ENCODE results near the gene IFNG-AS1. TPM values are rescaled to one million over a fixed set of nuclear protein-coding genes. Genes with fewer than 3 reads are reported as not detected.

The IFNG-AS1 gene
- total and polyA plus RNA-seq, 2 experiments from 2014 or later, result not detected

- H3K36me3 ChIP-seq (ENCODE audit: low read depth), result no peaks in the 10 kb centered on the region
- no peaks in the 10 kb centered on the region for H3K4me1 ChIP-seq (ENCODE audit: insufficient read depth)
- no peak for DNase-seq
- no peaks in the 10 kb centered on the region for H3K9me3 ChIP-seq (ENCODE audit: low read depth)
- H3K9me2 ChIP-seq (ENCODE audit: insufficient read depth), result no peaks in the 10 kb centered on the region
- no peak overlapping the region for H3K4me3 ChIP-seq
- H3K9ac ChIP-seq, result no peak overlapping the region
- H4K20me1 ChIP-seq (ENCODE audit: insufficient read depth), result no peaks in the 10 kb centered on the region
- 46 to 56% methylated on average over 1 of the region's 1 CpG for WGBS, 2 experiments (ENCODE audit: low coverage in 1 of 2, low lambda C conversion rate in 2 of 2, missing lambda C conversion rate in 2 of 2)
- no peak overlapping the region for H2AFZ ChIP-seq
- no peak overlapping the region for H3K27ac ChIP-seq
- in situ Hi-C loops (cut with MboI), result no loop called here
- H3F3A ChIP-seq (ENCODE audit: insufficient read depth), result no peaks in the 10 kb centered on the region
- no peaks in the 10 kb centered on the region; the same call in none of the 2 replicates for H3K27me3 ChIP-seq (replicated peaks; ENCODE audit: insufficient read depth)
- no peaks in the 10 kb centered on the region for H3K79me2 ChIP-seq (ENCODE audit: insufficient read depth)
- no peak overlapping the region for H3K4me2 ChIP-seq (ENCODE audit: unreplicated experiment)
- TF ChIP-seq EZH2 (IDR thresholded peaks at IDR 0.05; ENCODE audit: insufficient read depth, poor library complexity, severe bottlenecking), result no peak
- no peak for TF ChIP-seq EZH2phosphoT487 (IDR thresholded peaks at IDR 0.05; ENCODE audit: insufficient read depth, low read depth)
Observed at GRCh38 chr12:68030248-68030647, 41.0 kb downstream of the IFNG-AS1 start.

- TF ChIP-seq EZH2phosphoT487 (IDR thresholded peaks at IDR 0.05; ENCODE audit: insufficient read depth, low read depth), result no peak
- no peak for TF ChIP-seq EZH2 (IDR thresholded peaks at IDR 0.05; ENCODE audit: insufficient read depth, poor library complexity, severe bottlenecking)
- no peaks in the 10 kb centered on the region for H3F3A ChIP-seq (ENCODE audit: insufficient read depth)
- no peaks in the 10 kb centered on the region for H4K20me1 ChIP-seq (ENCODE audit: insufficient read depth)
- H3K9me2 ChIP-seq (ENCODE audit: insufficient read depth), result no peaks in the 10 kb centered on the region
- in situ Hi-C loops (cut with MboI), result no loop called here
- no peak overlapping the region for H2AFZ ChIP-seq
- no peaks in the 10 kb centered on the region for H3K79me2 ChIP-seq (ENCODE audit: insufficient read depth)
- no peak overlapping the region for H3K4me3 ChIP-seq
- H3K9me3 ChIP-seq (ENCODE audit: low read depth), result no peaks in the 10 kb centered on the region
- no peaks in the 10 kb centered on the region for H3K4me1 ChIP-seq (ENCODE audit: insufficient read depth)
- no peaks in the 10 kb centered on the region; the same call in none of the 2 replicates for H3K27me3 ChIP-seq (replicated peaks; ENCODE audit: insufficient read depth)
- 68 to 82% methylated on average over 3 of the region's 3 CpGs for WGBS, 2 experiments (ENCODE audit: low coverage in 1 of 2, low lambda C conversion rate in 2 of 2, missing lambda C conversion rate in 2 of 2)
- no peaks in the 10 kb centered on the region for H3K36me3 ChIP-seq (ENCODE audit: low read depth)
- no peak for DNase-seq
- H3K4me2 ChIP-seq (ENCODE audit: unreplicated experiment), result no peak overlapping the region
- H3K9ac ChIP-seq, result no peak overlapping the region
- no peak overlapping the region for H3K27ac ChIP-seq
Observed at GRCh38 chr12:68031174-68031573, 41.9 kb downstream of the IFNG-AS1 start.

GRCh38 chr12:68031881-68032739 is 42.9 kb downstream of the IFNG-AS1 start:
- Histone ChIP-seq H3K27me3 (replicated peaks; ENCODE audit: insufficient read depth) (no peaks in the 10 kb centered on the region; the same call in none of the 2 replicates), H2AFZ (no peak overlapping the region), H3K4me3 (no peak overlapping the region), H3K4me1 (ENCODE audit: insufficient read depth) (no peaks in the 10 kb centered on the region), H3K36me3 (ENCODE audit: low read depth) (no peaks in the 10 kb centered on the region), H3K27ac (no peak overlapping the region), H3K9ac (no peak overlapping the region), H3K9me2 (ENCODE audit: insufficient read depth) (no peaks in the 10 kb centered on the region), H3K79me2 (ENCODE audit: insufficient read depth) (no peaks in the 10 kb centered on the region), H3F3A (ENCODE audit: insufficient read depth) (no peaks in the 10 kb centered on the region), H4K20me1 (ENCODE audit: insufficient read depth) (no peaks in the 10 kb centered on the region), H3K4me2 (ENCODE audit: unreplicated experiment) (no peak overlapping the region), H3K9me3 (ENCODE audit: low read depth) (no peaks in the 10 kb centered on the region)
- in situ Hi-C loops (cut with MboI), result no loop called here
- no peak for DNase-seq
- WGBS, 2 experiments (ENCODE audit: low coverage in 1 of 2, low lambda C conversion rate in 2 of 2, missing lambda C conversion rate in 2 of 2), result 74 to 78% methylated on average over 9 of the region's 9 CpGs
- TF ChIP-seq EZH2phosphoT487 (IDR thresholded peaks at IDR 0.05; ENCODE audit: insufficient read depth, low read depth) (no peak), EZH2 (IDR thresholded peaks at IDR 0.05; ENCODE audit: insufficient read depth, poor library complexity, severe bottlenecking) (no peak)

- Histone ChIP-seq H2AFZ (no peak overlapping the region), H4K20me1 (ENCODE audit: insufficient read depth) (no peaks in the 10 kb centered on the region), H3K27me3 (replicated peaks; ENCODE audit: insufficient read depth) (no peaks in the 10 kb centered on the region; the same call in none of the 2 replicates), H3K9me3 (ENCODE audit: low read depth) (no peaks in the 10 kb centered on the region), H3K27ac (no peak overlapping the region), H3K79me2 (ENCODE audit: insufficient read depth) (no peaks in the 10 kb centered on the region), H3K9ac (no peak overlapping the region), H3K4me1 (ENCODE audit: insufficient read depth) (no peaks in the 10 kb centered on the region), H3K9me2 (ENCODE audit: insufficient read depth) (no peaks in the 10 kb centered on the region), H3K36me3 (ENCODE audit: low read depth) (no peaks in the 10 kb centered on the region), H3F3A (ENCODE audit: insufficient read depth) (no peaks in the 10 kb centered on the region), H3K4me3 (no peak overlapping the region), H3K4me2 (ENCODE audit: unreplicated experiment) (no peak overlapping the region)
- WGBS, 2 experiments (ENCODE audit: low coverage in 1 of 2, low lambda C conversion rate in 2 of 2, missing lambda C conversion rate in 2 of 2), result 55 to 63% methylated on average over 5 of the region's 5 CpGs
- TF ChIP-seq EZH2 (IDR thresholded peaks at IDR 0.05; ENCODE audit: insufficient read depth, poor library complexity, severe bottlenecking) (no peak), EZH2phosphoT487 (IDR thresholded peaks at IDR 0.05; ENCODE audit: insufficient read depth, low read depth) (no peak)
- no peak for DNase-seq
- in situ Hi-C loops (cut with MboI), result no loop called here
Observed at GRCh38 chr12:68034567-68034966, 45.3 kb downstream of the IFNG-AS1 start.

Data from GM23248 (cell line).